Stimulated activated CD4-positive, alpha-beta T cell treated with anti-CD3 and anti-CD28 coated beads, TNF-alpha, amount 100 ng/mL, for 4 hours (primary cell): ENCODE results near the gene HK3.

Experiments used
- DNase-seq, 3 experiments: peaks; one replicate each; pipeline ENCODE4 v3.0.0-alpha.2; 2020; ENCODE audit warnings: low read depth in 3 of 3

The HK3 gene

DNA sequence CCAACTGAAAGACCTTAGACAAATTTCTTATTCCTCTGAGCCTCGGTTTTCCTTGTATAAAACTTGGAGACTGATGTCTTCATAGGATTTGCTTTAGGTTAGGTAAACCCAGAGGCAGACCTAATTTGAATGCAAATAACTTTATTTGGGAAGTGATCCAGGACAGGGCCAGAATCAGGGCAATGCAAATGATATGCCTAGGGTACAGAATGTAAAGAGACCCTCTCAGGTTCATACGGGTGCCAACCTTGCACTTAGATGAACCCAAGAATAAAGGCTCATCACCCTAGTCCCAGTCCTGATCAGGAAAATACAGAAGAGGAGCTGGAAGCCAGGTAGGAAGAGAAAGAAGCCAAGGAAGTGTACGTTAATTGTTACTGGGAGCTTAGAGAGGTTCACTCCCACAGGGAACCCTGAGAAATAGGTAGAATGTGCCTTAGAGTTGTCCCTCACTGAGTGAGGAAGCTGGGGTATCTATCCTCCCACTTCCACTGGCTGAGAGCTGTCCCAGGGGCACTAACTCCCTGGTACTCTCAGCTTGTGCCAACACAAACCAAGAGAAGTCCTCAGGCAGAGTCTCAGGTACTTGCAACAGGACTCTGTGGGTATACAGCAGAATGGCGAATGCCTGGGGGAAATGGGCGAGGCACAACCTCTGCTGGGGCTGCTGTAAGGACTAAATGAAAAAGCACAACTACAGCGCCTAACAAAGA, 3.1 kb upstream of the HK3 start:
- no peak for DNase-seq

DNA sequence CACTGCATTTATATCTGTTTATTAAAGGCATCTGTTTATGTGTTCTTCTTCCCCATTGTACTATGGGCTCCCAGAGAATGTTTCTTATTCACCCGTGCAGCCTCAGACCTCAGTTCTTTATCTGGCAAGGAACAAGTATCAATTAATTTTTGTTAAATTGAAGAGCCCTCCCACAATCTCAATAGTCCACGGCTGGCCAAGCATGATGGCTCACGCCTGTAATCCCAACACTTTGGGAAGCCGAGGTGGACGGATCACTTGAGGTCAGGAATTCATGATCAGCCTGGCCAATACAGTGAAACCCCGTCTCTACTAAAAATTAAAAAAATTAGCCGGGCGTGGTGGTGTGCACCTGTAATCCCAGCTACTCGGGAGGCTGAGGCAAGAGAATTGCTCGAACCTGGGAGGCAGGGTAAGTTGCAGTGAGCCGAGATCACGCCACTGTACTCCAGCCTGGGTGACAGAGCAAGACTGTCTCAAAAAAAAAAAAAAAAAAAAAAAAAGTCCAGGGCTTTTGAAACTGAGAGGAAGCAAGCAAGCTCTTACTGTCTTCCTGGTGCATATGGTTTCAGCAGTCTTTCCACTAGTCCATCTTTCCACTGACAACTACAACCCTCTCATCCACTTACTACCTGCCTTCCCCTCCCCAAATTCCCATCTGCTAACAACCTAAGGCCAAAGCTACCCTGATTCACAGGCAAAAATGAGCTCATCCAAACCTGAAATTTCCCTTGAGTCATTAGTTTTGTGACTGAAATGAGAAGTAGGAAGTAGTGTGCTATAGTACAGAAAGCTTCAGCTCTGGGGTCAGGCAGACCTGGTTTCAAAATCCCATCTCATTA, 2.3 kb upstream of the HK3 start:
- DNase-seq = no peak

DNA sequence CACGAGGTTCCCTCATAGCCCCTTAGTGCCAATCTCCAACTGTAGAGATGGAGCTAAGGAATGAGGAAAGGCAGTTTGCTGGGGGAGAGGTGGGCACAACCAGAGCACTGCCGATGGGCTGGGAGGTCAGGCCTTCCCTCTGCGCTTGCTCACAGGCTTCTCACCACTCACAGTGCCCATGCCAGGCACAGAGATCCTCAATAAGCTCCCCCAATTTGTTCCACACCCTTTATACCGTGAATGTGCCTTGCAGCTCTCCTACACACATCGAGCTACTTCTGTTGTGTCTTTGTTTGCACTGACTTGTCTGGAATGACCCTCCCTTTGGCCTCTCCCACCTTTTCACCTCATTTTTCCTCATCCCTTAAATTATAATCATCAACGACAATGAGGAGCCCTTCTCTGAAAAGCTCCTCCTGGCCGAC, 1.6 kb upstream of the HK3 start:
- no peak for DNase-seq

DNA sequence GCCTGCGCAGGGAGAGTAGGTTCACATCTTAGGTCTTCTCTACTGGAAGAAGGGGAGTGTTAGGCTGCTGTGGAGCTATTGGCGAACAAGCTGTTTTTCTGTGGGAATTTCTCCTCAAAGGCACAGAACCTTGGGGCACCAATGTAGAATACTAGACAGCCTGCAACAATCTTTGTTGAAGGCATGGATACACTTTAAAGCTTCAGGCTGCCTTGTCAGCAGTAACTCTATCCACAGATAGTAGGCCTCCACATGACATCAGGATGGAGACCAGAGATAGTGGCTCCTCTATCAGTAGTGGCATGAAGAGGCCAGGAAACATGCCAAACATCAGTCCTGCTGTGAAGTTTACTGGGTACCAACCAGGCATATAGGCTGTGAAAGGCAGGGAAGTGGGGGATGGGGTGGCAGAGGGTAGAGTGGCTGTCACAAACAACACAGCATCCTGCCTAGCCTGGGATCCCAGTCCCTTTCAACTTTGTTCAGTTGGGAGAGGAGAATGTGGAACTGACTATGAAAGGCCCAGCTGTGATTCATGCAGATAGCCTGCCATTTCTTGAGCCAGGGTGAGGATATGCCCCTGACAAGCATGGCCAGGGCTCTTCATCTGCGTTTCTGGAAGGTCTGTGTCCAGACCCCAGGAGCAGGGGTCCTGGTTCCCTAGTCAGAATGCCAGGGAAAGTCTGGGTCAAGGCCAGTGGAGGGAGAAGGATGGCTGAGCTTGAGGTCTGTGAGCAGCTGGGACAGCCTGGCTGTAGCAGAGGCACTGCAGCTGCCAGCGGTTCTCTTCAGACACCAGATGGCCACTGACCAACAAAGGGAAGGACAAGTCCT, 1.0 kb upstream of the HK3 start:
- no peak for DNase-seq

DNA sequence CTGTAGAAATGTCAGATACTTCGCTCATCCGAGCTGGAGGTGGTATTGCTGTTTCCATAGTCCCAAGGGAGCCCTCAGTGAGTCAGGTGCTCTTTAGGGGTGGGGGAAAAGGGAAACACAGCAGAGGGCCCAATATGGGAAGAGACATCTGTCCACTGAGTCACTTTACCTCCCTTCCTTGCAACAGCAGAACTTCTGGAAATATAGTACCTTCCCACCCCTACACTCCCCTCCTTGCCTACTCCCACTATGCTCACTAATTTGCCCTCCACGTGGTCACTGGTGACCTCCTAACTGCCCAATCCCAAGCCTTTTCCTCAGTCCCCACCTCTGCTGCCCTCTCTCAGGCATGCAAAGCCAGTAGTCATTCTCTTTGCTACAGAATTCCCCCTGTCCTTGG, 1.9 kb downstream of the HK3 start:
- DNase-seq = no peak

DNA sequence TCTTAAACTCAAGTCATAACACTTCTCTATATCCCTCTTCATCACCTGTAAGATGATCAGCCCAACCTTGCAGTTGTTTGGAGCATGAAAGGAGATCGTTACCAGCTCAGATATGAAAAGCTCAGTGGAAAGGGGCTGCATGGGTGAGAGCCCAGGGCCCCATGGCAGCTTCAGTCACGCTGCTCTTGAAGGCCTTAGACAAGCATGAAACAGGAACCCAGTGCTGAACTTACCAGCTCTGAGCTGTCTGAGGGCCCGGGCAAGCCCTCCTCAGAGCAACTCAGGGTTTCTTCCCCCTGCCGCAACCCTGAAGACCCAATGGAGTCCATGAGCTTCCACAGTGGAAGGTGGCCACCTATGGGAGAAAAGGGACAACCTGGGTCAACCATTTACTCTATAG, 3.3 kb downstream of the HK3 start:
- DNase-seq = no peak

DNA sequence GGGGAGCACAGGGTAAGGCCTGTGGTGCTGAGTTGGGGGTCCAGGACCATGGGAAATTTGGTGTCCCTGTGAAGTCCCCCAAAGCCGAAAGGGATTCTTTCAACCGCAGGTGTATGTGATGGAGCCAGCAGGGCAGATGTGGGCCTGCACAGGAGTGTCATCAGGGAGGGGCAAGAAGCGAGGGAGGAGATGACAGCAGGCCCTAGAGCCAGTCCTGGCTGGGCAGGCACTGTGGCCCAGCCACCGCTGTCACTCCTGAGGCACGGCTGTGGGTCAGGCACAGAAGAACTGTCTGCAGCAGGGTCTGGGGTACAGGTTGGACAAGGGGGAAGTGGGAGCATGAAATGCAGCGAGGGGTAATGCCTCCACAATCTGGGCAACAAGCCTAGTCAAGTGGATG, 4.8 kb downstream of the HK3 start:
- no peak for DNase-seq

DNA sequence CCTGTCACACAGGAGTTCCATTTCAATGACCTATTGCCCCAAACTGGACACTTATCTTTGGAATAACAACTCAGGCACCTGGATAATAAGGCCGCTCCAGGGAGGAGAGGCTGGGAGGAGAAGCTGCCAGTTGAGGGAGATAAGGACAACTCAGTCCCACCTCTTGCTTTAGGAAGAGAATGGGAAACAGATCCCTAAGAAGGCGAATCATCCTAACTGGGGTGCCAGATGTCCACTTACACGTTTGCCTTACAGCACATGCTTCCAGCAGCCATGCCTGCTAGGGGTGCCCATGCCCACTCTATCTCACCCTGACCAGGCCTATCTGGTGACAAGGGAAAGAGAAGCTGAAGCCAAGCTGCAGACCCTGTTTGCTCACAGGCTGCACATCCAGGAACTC, 6.5 kb downstream of the HK3 start:
- DNase-seq = no peak

DNA sequence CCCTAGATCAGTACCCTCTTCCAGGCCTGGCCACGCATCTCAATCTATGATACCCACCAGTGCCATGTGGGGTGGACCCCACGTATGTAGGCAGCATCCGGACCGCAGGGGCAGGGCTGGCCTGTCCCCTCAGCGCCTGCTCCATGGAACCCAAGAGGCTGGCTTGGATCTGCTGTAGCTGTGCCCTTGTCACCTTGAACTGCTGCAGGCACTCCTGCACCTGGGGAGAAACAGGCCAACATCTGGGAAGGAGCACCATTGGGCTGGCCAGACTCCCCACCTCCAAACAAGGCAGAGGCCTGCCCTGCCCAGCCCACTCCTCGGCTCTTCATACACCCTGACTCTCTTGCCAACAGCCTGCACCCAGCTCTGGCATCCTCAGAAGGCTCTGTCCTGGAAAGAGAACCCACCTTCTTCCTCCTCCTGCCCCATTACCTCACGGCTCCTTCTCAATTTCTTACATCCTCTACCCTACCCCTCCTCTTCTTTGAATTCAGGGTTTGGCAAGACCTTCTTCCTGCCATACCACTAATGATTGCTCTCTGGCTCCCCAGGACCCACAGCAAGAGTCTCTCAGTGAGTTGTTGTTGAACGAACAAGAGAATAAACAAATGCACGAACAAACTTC, 7.7 kb downstream of the HK3 start:
- no peak for DNase-seq

DNA sequence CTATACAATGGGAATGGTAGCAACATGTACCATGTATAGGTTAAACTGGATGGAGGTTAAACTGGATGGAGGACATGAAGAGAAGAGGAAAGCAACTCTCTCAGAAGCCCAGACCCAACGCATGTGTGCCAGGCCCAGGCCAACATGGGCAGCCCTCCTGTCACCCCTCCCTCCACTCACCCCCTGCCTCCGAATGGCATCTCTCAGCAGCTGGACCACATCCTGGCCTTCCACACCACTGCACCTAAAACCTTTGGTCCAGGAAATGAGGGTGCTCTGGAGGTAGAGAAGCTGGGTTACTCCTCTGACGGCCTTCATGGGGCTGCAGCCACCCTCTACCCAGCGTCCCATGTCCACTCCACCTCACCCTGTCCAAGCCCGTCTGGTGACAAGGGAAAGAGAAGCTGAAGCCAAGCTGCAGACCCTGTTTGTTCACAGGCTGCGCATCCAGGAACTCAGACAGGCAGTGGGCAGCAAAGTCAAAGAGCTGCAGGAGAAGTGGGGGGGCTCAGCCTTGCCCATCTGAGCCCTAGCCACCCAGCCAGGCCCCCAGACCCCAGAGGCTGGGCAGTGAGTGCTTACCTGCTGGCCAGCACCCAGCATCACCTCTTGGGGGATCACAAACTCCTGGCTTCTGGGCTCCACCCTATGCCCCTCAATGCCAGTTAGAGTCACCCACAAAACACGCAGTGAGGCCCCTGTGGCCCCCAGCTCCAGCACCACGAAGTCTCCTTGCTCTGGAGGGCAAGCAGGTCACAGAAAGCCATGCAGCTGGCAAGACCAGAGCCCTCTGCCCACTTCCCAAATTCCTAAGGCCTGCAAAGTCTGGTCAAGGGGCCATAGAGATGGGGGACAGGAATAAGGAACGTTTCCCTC, 8.5 kb downstream of the HK3 start:
- no peak for DNase-seq

DNA sequence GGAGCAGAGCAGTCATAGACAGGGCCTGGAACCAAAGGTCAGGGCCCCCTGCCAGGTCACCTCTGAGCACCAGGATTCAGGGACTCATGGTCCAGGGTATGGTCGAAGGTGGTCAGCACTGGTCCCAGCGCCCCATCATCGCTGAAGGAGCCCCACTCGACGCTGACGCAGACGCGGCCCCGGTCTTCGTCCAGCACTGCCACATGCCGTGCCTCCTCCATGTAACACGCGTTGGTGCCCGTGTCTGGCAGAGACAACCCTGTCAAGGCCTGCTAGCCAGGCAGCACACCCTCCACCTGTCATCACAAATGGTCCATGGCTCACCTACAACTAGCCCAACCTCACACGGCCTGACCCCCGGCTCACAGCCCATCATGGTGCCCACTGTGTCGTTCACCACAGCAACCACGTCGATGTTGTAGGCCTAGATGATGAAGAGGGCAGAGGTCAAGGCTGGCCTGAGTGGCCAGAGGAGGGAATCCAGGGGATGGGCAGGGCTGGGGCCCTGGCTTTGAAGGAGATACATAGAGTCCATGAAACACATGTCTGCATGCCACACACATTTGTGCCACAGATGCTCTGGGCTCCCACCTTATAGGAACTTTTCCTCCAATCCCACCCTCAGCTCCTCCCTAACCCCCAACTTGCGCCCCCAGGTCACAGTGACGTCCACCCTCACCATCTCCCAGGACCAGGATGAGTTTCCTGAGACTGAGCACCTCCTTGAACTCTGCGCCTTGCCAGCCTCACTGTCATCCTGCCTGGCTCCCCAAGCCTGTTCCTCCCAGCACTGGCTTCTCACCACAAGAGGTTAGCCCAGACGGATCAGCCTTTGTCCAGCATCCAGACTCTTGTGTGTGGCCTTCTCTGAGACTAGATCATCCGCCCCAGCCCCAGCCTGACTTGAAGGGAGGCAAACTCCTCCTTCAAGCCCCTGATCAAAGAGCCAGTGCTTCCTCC, 9.5 kb downstream of the HK3 start:
- DNase-seq = no peak

DNA sequence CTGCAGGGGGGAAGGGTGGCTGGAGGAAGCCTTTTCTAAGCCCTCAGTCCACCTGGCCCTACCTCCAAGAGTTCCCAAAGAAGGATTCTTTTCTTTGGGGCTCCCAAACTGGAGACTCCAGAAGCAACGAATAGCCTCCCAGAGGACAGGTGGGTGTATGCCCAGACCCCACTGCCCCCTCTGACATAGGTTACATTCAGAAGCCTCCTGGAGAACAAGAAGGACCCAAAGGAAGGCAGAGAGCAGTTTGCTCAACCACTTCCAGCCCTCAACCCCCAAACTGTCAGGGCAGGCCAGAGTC, 10.3 kb downstream of the HK3 start:
- DNase-seq = no peak

DNA sequence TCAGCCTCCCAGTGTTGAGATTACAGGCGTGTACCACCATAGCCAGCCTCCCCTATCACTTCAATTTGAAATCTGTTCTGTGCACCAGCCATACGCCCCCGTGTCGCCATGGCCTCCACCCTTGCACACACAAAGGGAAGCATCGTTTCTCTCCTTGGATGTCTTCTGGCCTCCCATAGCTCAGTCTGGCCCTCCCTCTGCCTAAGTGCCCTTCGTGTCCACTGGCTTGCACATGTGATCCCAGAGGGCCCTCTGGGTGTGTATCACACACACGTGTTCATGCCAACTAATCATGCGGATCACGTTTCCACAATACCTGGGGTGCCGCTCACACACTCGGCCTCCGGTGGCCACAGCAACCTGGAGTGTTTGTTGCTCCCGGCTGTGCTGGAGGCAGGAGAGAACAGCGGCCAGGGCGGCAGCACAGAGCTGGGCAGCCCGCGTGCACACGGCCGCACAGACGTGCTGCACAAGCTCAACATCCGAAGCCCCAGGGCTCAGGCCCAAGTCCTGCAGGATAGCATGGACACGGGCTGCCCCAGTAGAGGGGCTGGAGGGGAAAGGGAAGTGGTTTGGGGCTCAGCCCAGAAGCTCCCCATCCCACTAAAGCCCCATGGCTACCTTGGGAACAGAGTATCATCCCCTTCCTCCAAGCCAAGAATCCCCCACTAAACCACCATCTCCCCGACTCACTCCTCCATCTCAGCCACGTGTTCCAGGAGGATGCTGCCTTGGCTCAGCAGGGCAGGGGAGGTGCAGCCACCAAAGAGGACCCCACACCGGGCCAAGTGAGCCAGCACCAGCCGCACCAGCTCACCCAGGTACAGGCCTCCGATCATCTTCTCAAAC, 10.9 kb downstream of the HK3 start:
- DNase-seq = no peak

DNA sequence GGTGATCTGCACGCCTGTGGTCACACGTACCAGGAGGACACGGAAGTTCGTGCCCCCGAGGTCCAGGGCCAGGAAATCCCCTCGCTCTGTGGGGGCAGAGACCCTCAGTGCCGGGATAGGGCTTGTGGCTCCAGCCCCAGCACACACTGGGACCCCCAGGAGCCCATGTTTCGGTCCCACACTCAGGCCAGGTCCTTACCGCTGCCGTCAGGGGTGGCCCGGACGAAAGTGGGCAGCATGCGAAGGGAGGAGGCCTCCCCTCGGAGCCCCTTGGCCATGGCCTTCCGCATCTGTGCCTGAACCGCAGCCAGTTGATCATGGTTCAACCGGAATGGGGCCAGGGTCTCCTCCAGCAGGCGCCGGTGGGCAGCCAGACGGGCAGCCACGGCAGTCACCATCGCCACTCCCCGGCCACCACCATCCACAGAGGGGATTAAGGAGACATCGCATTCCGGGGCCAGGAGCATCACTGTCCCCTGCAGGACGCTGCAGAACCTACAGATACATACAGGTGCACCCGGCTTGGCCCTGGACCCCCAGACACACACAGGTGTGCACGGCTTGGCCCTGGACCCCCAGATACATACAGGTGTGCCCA, 11.8 kb downstream of the HK3 start:
- DNase-seq = no peak

DNA sequence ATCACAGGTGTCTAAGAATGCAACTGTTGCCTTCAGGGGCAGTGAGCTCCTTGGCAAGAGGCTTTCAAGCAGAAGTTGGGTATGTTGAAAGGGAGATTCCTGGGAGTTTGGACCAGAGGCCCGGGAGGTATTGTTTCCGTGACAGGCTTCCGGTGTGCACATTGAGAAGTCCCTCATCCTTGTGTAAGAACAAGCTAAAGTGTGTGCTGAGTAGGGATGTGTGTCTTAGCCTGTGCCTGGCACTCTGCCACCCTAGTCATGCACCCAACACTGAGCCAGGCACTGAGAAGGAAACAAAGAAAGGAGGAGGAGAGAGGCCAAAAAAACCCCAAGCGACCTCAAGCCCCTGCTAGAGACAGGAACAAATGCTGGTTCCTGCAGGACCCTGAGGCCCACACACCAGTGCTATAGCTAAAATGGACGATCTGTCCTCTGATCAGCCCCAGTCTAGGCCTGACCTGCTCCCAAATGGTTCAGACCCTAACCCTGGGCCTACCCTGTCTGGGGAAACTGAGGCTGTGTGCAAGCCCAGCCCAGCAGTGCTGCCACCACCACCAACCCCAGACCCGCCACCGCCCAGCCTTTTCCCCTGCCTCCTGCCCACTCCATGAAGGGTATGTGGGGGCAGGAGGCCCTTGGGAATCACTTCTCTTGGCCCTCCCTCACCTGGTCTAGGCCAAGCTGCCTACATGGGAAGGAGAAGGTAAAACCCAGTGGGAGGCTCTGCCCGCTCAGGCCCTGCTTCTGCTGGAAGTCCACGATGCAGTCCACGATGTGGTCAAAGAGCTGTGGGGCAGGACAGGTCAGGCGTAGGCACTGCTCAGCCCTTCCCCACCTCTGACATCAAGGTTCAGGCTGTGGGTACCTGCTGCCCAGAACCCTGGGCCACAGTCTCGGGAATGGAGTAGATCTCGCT, 12.6 kb downstream of the HK3 start:
- DNase-seq = no peak

DNA sequence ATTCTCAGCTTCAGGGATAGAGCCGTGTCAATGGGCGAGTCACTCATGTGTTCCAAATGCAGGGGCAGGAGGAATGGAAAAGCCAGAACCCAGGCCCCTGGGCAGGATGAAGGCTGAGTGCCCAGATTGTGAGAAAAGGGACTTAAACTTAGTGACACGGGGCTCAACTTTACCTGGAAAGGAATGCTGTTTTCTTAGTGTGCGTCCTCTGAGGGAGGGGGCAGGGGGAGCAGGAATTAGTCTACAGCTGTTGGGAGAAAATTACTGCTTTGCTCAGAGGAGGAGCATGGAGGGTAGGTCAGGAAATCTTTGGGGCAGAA, 14.6 kb downstream of the HK3 start:
- no peak for DNase-seq

DNA sequence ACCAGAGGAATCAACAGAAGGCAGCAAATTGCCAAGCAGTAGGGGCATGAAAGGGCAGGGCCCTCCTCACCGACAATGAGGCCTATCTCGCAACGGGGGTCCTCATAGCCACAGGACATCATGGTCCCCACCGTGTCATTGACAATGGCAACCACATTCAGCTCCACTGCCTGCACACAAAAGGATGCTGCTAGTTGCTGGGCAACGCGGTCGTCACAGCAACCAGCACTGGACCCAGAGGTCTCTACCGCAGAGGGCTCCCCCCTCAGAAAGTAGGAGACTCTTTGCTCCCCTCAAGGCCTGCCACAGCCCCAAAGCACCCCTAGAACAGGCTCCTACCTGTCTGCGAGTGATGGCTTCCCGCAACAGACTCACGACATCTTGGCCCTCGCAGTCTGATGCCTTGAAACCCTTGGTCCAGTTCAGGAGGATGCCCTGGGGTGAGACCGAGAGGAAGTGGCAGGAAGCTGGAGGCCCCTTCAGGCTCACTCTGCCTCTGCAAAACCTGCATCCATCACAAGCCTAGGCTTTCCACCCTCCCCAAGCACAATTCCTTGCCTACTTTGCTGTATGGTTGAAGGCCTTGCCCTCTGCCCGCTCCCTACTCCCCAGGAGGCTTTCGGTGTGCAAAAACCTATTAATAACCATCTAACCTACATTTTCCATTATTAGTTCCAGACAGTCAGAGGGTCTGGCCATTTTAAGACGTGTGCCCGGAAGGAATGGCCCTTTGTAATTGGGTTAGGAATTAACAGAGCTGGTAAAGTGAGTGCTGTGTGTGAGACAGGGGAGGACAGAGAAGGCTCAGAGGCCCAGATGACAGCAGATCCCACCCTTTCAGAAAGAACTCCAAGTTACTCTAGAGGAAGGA, 15.2 kb downstream of the HK3 start:
- no peak for DNase-seq
